ENCODE data around the gene ZNF683. TPM values are rescaled to one million over a fixed set of nuclear protein-coding genes. Genes with fewer than 3 reads are reported as not detected.

The ZNF683 gene
- total and polyA plus RNA-seq, 4 donors, result 0.09 to 0.17 TPM; not detected in 2

DNA sequence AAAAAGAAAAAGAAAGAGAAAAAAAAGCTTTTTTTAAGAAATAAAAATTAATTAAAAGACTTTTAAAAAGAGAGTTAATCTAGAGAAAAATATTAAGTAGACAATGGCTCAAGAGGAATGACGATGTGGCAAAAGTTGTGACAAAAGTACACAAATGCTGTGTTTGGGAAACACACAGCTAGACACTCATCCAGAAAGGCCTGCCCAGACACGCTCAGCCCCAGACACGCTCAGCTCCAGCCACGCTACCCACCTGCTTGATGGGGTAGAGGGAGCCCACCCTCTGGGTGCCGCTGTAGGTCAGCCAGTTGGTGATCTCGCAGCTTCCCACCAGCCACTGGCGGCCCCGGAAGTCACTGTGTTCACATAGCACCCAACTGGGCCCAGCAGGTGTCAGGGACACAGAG is 44.6 kb downstream of the ZNF683 start (continued):
- no peak for TF ChIP-seq SP1 (IDR thresholded peaks at IDR 0.05)
- no peak for TF ChIP-seq EGR1 (IDR thresholded peaks at IDR 0.05; ENCODE audit: low read depth in 2 of 2)
- TF ChIP-seq, protein P1, sequence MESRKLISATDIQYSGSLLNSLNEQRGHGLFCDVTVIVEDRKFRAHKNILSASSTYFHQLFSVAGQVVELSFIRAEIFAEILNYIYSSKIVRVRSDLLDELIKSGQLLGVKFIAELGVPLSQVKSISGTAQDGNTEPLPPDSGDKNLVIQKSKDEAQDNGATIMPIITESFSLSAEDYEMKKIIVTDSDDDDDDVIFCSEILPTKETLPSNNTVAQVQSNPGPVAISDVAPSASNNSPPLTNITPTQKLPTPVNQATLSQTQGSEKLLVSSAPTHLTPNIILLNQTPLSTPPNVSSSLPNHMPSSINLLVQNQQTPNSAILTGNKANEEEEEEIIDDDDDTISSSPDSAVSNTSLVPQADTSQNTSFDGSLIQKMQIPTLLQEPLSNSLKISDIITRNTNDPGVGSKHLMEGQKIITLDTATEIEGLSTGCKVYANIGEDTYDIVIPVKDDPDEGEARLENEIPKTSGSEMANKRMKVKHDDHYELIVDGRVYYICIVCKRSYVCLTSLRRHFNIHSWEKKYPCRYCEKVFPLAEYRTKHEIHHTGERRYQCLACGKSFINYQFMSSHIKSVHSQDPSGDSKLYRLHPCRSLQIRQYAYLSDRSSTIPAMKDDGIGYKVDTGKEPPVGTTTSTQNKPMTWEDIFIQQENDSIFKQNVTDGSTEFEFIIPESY (IDR thresholded peaks at IDR 0.05), result no peak
- TF ChIP-seq GABPA (IDR thresholded peaks at IDR 0.05 in 1 of 2, conservative IDR thresholded peaks at IDR 0.05 in 1 of 2), result no peak
- TF ChIP-seq YY1 (IDR thresholded peaks at IDR 0.05), result no peak

DNA sequence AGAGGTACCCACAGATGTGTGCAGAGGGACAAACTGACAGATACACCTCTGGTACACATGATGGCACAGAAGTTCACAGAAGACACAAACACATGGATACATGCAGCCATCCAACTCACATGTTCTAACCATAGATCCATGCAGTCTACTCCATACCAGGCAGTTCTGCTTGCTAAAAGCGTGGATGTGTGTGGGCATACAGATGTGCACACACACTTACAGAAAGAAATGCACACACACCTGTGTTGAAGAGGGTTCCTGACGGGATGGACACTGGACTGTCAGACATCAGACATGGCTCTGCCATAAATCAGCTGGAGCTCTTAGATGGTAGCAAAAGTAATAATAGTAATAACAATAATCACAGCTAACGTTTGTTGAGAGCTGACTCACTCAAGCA is 48.0 kb downstream of the ZNF683 start:
- Histone ChIP-seq H3K27me3 (ENCODE audit: control insufficient read depth in 4 of 4, insufficient read depth in 4 of 4, low read length in 3 of 4) (no peaks in the 10 kb centered on the region), H3K9me3 (ENCODE audit: control insufficient read depth in 4 of 4, low read length in 3 of 4) (no peaks in the 10 kb centered on the region), H3K9ac (ENCODE audit: low read depth in 1 of 2, low read length in 2 of 2) (no peak overlapping the region), H3K4me3 (ENCODE audit: low read depth in 1 of 3, low read length in 3 of 3) (no peak overlapping the region), H3K27ac (ENCODE audit: low read depth in 1 of 2, low read length in 2 of 2) (no peak overlapping the region), H3K36me3 (ENCODE audit: control insufficient read depth in 4 of 4, insufficient read depth in 3 of 4, low read depth in 1 of 4, low read length in 3 of 4) (no peaks in the 10 kb centered on the region), H3K4me1 (ENCODE audit: control insufficient read depth in 4 of 4, insufficient read depth in 4 of 4, low read length in 3 of 4) (peaks cover 0 to 5% (median 0%) of the 10 kb centered on the region in 4 donors)
- 81% methylated on average over 3 of the region's 3 CpGs for WGBS
- TF ChIP-seq, protein P2, sequence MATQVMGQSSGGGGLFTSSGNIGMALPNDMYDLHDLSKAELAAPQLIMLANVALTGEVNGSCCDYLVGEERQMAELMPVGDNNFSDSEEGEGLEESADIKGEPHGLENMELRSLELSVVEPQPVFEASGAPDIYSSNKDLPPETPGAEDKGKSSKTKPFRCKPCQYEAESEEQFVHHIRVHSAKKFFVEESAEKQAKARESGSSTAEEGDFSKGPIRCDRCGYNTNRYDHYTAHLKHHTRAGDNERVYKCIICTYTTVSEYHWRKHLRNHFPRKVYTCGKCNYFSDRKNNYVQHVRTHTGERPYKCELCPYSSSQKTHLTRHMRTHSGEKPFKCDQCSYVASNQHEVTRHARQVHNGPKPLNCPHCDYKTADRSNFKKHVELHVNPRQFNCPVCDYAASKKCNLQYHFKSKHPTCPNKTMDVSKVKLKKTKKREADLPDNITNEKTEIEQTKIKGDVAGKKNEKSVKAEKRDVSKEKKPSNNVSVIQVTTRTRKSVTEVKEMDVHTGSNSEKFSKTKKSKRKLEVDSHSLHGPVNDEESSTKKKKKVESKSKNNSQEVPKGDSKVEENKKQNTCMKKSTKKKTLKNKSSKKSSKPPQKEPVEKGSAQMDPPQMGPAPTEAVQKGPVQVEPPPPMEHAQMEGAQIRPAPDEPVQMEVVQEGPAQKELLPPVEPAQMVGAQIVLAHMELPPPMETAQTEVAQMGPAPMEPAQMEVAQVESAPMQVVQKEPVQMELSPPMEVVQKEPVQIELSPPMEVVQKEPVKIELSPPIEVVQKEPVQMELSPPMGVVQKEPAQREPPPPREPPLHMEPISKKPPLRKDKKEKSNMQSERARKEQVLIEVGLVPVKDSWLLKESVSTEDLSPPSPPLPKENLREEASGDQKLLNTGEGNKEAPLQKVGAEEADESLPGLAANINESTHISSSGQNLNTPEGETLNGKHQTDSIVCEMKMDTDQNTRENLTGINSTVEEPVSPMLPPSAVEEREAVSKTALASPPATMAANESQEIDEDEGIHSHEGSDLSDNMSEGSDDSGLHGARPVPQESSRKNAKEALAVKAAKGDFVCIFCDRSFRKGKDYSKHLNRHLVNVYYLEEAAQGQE (IDR thresholded peaks at IDR 0.05), result no peak
- no peak for TF ChIP-seq JUND (IDR thresholded peaks at IDR 0.05)
- no peak for TF ChIP-seq SP1 (IDR thresholded peaks at IDR 0.05)
- TF ChIP-seq FOXA2 (IDR thresholded peaks at IDR 0.05), result no peak
- no peak for DNase-seq (ENCODE audit: low spot score)

DNA sequence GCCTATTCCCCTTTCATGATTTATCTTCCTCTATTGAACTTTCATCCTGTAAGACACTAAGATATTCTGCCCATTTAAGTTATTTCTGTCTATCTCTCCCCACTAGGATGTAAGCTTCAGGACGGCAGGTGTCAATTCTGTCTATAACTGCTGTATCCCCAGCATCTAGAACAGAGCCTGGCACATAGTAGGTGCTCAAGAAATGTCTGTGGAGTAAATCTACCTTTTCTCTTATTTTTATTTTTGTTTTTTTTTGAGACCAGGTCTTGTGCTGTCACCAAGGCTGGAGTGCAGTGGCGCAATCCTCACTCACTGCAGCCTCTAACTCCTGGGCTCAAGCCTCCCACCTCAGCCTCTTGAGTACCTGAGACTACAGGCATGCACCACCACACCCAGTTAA is 49.2 kb downstream of the ZNF683 start:
- Histone ChIP-seq H3K9ac (ENCODE audit: low read depth in 1 of 2, low read length in 2 of 2) (no peak overlapping the region), H3K36me3 (ENCODE audit: control insufficient read depth in 4 of 4, insufficient read depth in 3 of 4, low read depth in 1 of 4, low read length in 3 of 4) (no peaks in the 10 kb centered on the region), H3K9me3 (ENCODE audit: control insufficient read depth in 4 of 4, low read length in 3 of 4) (no peaks in the 10 kb centered on the region), H3K27me3 (ENCODE audit: control insufficient read depth in 4 of 4, insufficient read depth in 4 of 4, low read length in 3 of 4) (no peaks in the 10 kb centered on the region), H3K4me1 (ENCODE audit: control insufficient read depth in 4 of 4, insufficient read depth in 4 of 4, low read length in 3 of 4) (peaks cover 0 to 5% (median 0%) of the 10 kb centered on the region in 4 donors), H3K4me3 (ENCODE audit: low read depth in 1 of 3, low read length in 3 of 3) (no peak overlapping the region), H3K27ac (ENCODE audit: low read depth in 1 of 2, low read length in 2 of 2) (no peak overlapping the region)
- no peak for DNase-seq (ENCODE audit: low spot score)
- WGBS, result 96% methylated on average over 2 of the region's 2 CpGs
- TF ChIP-seq FOXA2 (IDR thresholded peaks at IDR 0.05) (no peak), NR2F2 (IDR thresholded peaks at IDR 0.05) (no peak), YY1 (IDR thresholded peaks at IDR 0.05) (no peak), TAF1 (conservative IDR thresholded peaks at IDR 0.05) (no peak), FOXA1 (IDR thresholded peaks at IDR 0.05) (no peak), HNF4A (conservative IDR thresholded peaks at IDR 0.05) (no peak), GABPA (IDR thresholded peaks at IDR 0.05 in 1 of 2, conservative IDR thresholded peaks at IDR 0.05 in 1 of 2) (no peak), RAD21 (IDR thresholded peaks at IDR 0.05) (no peak), EGR1 (IDR thresholded peaks at IDR 0.05; ENCODE audit: low read depth in 2 of 2) (no peak), HNF4G (IDR thresholded peaks at IDR 0.05) (no peak), RXRA (IDR thresholded peaks at IDR 0.05) (no peak), JUND (IDR thresholded peaks at IDR 0.05) (no peak)
- TF ChIP-seq, protein P3, sequence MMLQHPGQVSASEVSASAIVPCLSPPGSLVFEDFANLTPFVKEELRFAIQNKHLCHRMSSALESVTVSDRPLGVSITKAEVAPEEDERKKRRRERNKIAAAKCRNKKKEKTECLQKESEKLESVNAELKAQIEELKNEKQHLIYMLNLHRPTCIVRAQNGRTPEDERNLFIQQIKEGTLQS (IDR thresholded peaks at IDR 0.05), result no peak
- TF ChIP-seq, protein P1 (IDR thresholded peaks at IDR 0.05), result no peak
- TF ChIP-seq, protein P4, sequence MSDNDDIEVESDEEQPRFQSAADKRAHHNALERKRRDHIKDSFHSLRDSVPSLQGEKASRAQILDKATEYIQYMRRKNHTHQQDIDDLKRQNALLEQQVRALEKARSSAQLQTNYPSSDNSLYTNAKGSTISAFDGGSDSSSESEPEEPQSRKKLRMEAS (IDR thresholded peaks at IDR 0.05), result no peak
- TF ChIP-seq, protein P2 (IDR thresholded peaks at IDR 0.05), result no peak

Measured in liver (tissue), 9 donors.